Astrocyte (in vitro differentiated cells and primary cell): ENCODE measurements around the gene GABRR3. TPM values are rescaled to one million over a fixed set of nuclear protein-coding genes. Genes with fewer than 3 reads are reported as not detected.

Experiments used
- DNase-seq: peaks from one replicate; pipeline ENCODE4 v3.0.0-alpha.2; 2010; ENCODE audit warnings: low read depth
- FAIRE-seq: peaks from 2 replicates; lab custom pipeline; 2011; peaks lifted over from hg19 to GRCh38; lab: Jason Lieb, UNC
- H2AFZ ChIP-seq: 2 replicates; pipeline ENCODE4 v1.6.0; 2012; ENCODE audit warnings: low read depth, low read length, inconsistent platforms
- H3K27ac ChIP-seq: 2 replicates; pipeline ENCODE4 v1.5.1; 2011; ENCODE audit warnings: low read depth, low read length, inconsistent platforms
- H3K27me3 ChIP-seq: 2 replicates; pipeline ENCODE4 v1.6.0; 2011; ENCODE audit warnings: low read length, inconsistent platforms; ENCODE audit not compliant: insufficient read depth
- H3K36me3 ChIP-seq: 2 replicates; pipeline ENCODE4 v1.5.1; 2011; ENCODE audit warnings: low read length, inconsistent platforms; ENCODE audit not compliant: insufficient read depth
- H3K4me1 ChIP-seq: 2 replicates; pipeline ENCODE4 v1.5.1; 2011; ENCODE audit warnings: low read length, inconsistent platforms; ENCODE audit not compliant: insufficient read depth
- H3K4me2 ChIP-seq: 2 replicates; pipeline ENCODE4 v1.6.0; 2012; ENCODE audit warnings: low read length, inconsistent platforms
- H3K4me3 ChIP-seq: 2 replicates; pipeline ENCODE4 v1.5.1; 2011; ENCODE audit warnings: low read depth, mild to moderate bottlenecking, low read length, inconsistent platforms; ENCODE audit not compliant: insufficient read depth
- H3K79me2 ChIP-seq: 2 replicates; pipeline ENCODE4 v1.6.0; 2012; ENCODE audit warnings: mild to moderate bottlenecking, low read length, inconsistent platforms; ENCODE audit not compliant: insufficient read depth
- H3K9ac ChIP-seq: 2 replicates; pipeline ENCODE4 v1.6.0; 2012; ENCODE audit warnings: mild to moderate bottlenecking, low read length, inconsistent platforms
- H3K9me3 ChIP-seq: 2 replicates; pipeline ENCODE4 v1.5.1; 2012; ENCODE audit warnings: low read depth, mild to moderate bottlenecking, low read length, inconsistent platforms; ENCODE audit not compliant: insufficient read depth
- H4K20me1 ChIP-seq: 2 replicates; pipeline ENCODE4 v1.6.0; 2012; ENCODE audit warnings: low read length, inconsistent platforms; ENCODE audit not compliant: insufficient read depth
- H3K27ac Mint-ChIP-seq: one replicate; pipeline ENCODE4 v1.8.0; 2021; ENCODE audit warnings: mild to moderate bottlenecking, mixed read lengths; ENCODE audit not compliant: unreplicated experiment
- H3K27me3 Mint-ChIP-seq: one replicate; pipeline ENCODE4 v1.8.0; 2021; ENCODE audit warnings: low read depth, mixed read lengths; ENCODE audit not compliant: unreplicated experiment
- H3K36me3 Mint-ChIP-seq: one replicate; pipeline ENCODE4 v1.8.0; 2021; ENCODE audit warnings: low read depth, mixed read lengths; ENCODE audit not compliant: unreplicated experiment
- H3K4me1 Mint-ChIP-seq: one replicate; pipeline ENCODE4 v1.8.0; 2021; ENCODE audit warnings: low read depth, mixed read lengths; ENCODE audit not compliant: unreplicated experiment
- H3K4me3 Mint-ChIP-seq: one replicate; pipeline ENCODE4 v1.8.0; 2021; ENCODE audit warnings: mild to moderate bottlenecking, moderate library complexity, mixed read lengths; ENCODE audit not compliant: unreplicated experiment
- H3K9me3 Mint-ChIP-seq: one replicate; pipeline ENCODE4 v1.8.0; 2021; ENCODE audit warnings: mild to moderate bottlenecking, mixed read lengths; ENCODE audit not compliant: unreplicated experiment
- EZH2 ChIP-seq: IDR thresholded peaks from 2 replicates; pipeline ENCODE4 v1.6.1; 2012; ENCODE audit warnings: mild to moderate bottlenecking, low read length, inconsistent platforms; ENCODE audit not compliant: insufficient read depth
- total RNA-seq: library from RNA; stranded (reverse); gene quantifications from 2 replicates; pipeline ENCODE4 v1.2.1, GENCODE V29; 2021
- TF ChIP-seq, protein P1 (sequence below): IDR thresholded peaks from 2 replicates; pipeline ENCODE4 v1.5.1; 2011; ENCODE audit warnings: low read depth, mild to moderate bottlenecking, inconsistent platforms, low read length, moderate library complexity; ENCODE audit not compliant: insufficient read depth

Gene GABRR3
- total RNA-seq, 1 donor from 2014 or later, result not detected

- Mint-ChIP-seq H3K4me1 (no peaks in the 10 kb centered on the region), H3K27ac (peak overlapping the region; percentile 5), H3K4me3 (peak overlapping the region; percentile 89), H3K27me3 (no peaks in the 10 kb centered on the region), H3K36me3 (no peaks in the 10 kb centered on the region), H3K9me3 (no peaks in the 10 kb centered on the region)
- peak overlapping the region; percentile 74 for H3K9ac ChIP-seq
- H3K27me3 ChIP-seq, result no peaks in the 10 kb centered on the region
- no peak overlapping the region for H3K27ac ChIP-seq
- peak overlapping the region; percentile 89 for H3K4me2 ChIP-seq
- FAIRE-seq (no peak), DNase-seq (no peak)
- H2AFZ ChIP-seq, result peak overlapping the region; percentile 81
- peaks cover 27% of the 10 kb centered on the region for H4K20me1 ChIP-seq
- H3K4me3 ChIP-seq, result peak overlapping the region; percentile 69
- peaks cover 10% of the 10 kb centered on the region for H3K4me1 ChIP-seq
- TF ChIP-seq, protein P1, sequence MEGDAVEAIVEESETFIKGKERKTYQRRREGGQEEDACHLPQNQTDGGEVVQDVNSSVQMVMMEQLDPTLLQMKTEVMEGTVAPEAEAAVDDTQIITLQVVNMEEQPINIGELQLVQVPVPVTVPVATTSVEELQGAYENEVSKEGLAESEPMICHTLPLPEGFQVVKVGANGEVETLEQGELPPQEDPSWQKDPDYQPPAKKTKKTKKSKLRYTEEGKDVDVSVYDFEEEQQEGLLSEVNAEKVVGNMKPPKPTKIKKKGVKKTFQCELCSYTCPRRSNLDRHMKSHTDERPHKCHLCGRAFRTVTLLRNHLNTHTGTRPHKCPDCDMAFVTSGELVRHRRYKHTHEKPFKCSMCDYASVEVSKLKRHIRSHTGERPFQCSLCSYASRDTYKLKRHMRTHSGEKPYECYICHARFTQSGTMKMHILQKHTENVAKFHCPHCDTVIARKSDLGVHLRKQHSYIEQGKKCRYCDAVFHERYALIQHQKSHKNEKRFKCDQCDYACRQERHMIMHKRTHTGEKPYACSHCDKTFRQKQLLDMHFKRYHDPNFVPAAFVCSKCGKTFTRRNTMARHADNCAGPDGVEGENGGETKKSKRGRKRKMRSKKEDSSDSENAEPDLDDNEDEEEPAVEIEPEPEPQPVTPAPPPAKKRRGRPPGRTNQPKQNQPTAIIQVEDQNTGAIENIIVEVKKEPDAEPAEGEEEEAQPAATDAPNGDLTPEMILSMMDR, result no peak
- TF ChIP-seq EZH2, result no peak
- H3K36me3 ChIP-seq, result peaks cover 6% of the 10 kb centered on the region
- H3K79me2 ChIP-seq, result peaks cover 54% of the 10 kb centered on the region
- no peaks in the 10 kb centered on the region for H3K9me3 ChIP-seq
These were observed 64.0 kb downstream of the GABRR3 start for GRCh38 chr3:97970956-97971620.

DNA sequence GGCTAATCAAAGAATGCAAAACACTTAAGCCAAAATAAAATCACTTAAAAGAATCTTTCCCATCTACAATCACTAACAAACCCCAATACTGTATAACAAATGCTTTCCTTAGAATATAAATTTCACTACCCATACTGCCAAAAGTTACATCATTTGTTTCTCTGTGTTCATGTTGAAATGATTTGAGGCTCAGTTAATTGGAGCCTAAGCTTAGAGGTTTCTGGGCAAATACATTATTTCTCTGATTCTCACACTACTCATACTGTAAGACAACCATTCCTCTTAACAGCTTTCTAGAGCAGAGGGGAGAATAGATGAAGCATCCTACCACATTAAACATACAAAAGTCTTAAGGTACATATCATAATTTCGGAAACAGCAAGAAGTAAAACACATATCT, 65.0 kb downstream of the GABRR3 start:
- no peaks in the 10 kb centered on the region for H3K9me3 ChIP-seq
- TF ChIP-seq, protein P1, result no peak
- no peak for TF ChIP-seq EZH2
- H3K36me3 ChIP-seq, result peaks cover 10% of the 10 kb centered on the region
- peak overlapping the region; percentile 89 for H3K4me3 Mint-ChIP-seq
- H3K27me3 ChIP-seq, result no peaks in the 10 kb centered on the region
- peaks cover 56% of the 10 kb centered on the region for H3K79me2 ChIP-seq
- no peaks in the 10 kb centered on the region for H3K4me1 Mint-ChIP-seq
- no peak overlapping the region for H2AFZ ChIP-seq
- DNase-seq, result no peak
- FAIRE-seq, result no peak
- H3K4me3 ChIP-seq, result no peak overlapping the region
- no peak overlapping the region for H3K4me2 ChIP-seq
- no peaks in the 10 kb centered on the region for H3K27me3 Mint-ChIP-seq
- no peak overlapping the region for H3K27ac ChIP-seq
- H3K9ac ChIP-seq, result no peak overlapping the region
- H3K4me1 ChIP-seq, result peaks cover 10% of the 10 kb centered on the region
- H3K36me3 Mint-ChIP-seq, result no peaks in the 10 kb centered on the region
- H4K20me1 ChIP-seq, result peaks cover 34% of the 10 kb centered on the region
- H3K27ac Mint-ChIP-seq, result no peak overlapping the region
- no peaks in the 10 kb centered on the region for H3K9me3 Mint-ChIP-seq

DNA sequence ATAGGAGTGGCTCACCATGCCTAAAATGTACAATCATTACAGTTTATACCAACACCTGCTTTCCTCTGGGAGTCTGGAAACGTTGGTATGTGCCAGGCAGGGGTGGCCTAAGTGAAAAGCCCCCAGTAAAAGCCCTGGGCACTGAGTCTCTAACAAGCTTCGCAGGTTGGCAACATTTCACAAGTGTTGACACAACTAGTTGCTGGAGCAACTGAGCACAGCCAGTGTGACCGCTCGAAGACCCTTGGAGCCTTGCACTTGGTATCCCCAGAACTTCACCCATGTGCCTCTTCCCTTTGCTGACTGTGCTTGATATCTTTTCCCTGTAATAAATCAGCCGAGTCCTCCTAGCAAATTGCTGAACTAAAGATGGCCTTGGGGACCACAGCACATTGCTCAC, 65.6 kb downstream of the GABRR3 start:
- H3K9me3 Mint-ChIP-seq, result no peaks in the 10 kb centered on the region
- Histone ChIP-seq H3K27me3 (no peaks in the 10 kb centered on the region), H3K36me3 (peaks cover 10% of the 10 kb centered on the region), H2AFZ (no peak overlapping the region), H3K27ac (no peak overlapping the region), H3K9ac (no peak overlapping the region), H4K20me1 (peaks cover 34% of the 10 kb centered on the region), H3K79me2 (peaks cover 60% of the 10 kb centered on the region), H3K4me2 (no peak overlapping the region), H3K4me3 (no peak overlapping the region), H3K4me1 (peaks cover 10% of the 10 kb centered on the region), H3K9me3 (no peaks in the 10 kb centered on the region)
- TF ChIP-seq EZH2, result no peak
- no peaks in the 10 kb centered on the region for H3K27me3 Mint-ChIP-seq
- H3K4me3 Mint-ChIP-seq, result no peak overlapping the region
- no peaks in the 10 kb centered on the region for H3K36me3 Mint-ChIP-seq
- DNase-seq (no peak), FAIRE-seq (no peak)
- H3K4me1 Mint-ChIP-seq, result no peaks in the 10 kb centered on the region
- H3K27ac Mint-ChIP-seq, result no peak overlapping the region
